K562 (cell line): Measurements from ENCODE around the gene SIMC1. TPM values are rescaled to one million over a fixed set of nuclear protein-coding genes. Genes with fewer than 3 reads are reported as not detected.

Source experiments
- CEBPB ChIP-seq: fragments of 450-650 bp; IDR thresholded peaks from 2 replicates; pipeline ENCODE4 v1.6.1; 2016; ENCODE audit warnings: missing genetic modification characterization, missing compliant biosample characterization
- DIDO1 ChIP-seq: fragments of 450-650 bp; IDR thresholded peaks from 2 replicates; pipeline ENCODE4 v1.6.1; 2016; ENCODE audit warnings: low read depth, missing biosample characterization, missing genetic modification characterization
- JUNB ChIP-seq: fragments of 450-650 bp; formaldehyde crosslinking; conservative IDR thresholded peaks from 2 replicates; pipeline ENCODE4 v1.4.0; 2020; ENCODE audit warnings: mild to moderate bottlenecking
- MED1 ChIP-seq: sonication (generic); formaldehyde crosslinking; IDR thresholded peaks from 2 replicates; pipeline ENCODE4 v1.8.1; 2023; ENCODE audit warnings: missing genetic modification reagents, borderline replicate concordance
- NR3C1 ChIP-seq: sonication (generic); formaldehyde crosslinking; IDR thresholded peaks from 2 replicates; pipeline ENCODE4 v1.8.1; 2022; ENCODE audit warnings: missing genetic modification reagents
- PREB ChIP-seq: sonication (generic); formaldehyde crosslinking; IDR thresholded peaks from 2 replicates; pipeline ENCODE4 v1.8.1; 2023; ENCODE audit warnings: mild to moderate bottlenecking, missing genetic modification reagents
- SMC3 ChIP-seq: conservative IDR thresholded peaks from 2 replicates; pipeline ENCODE4 v1.6.1; 2011; ENCODE audit warnings: low read depth, low read length, improper control_type of control experiment; ENCODE audit not compliant: insufficient read depth
- ZBTB40 ChIP-seq, 2 experiments: fragments of 450-650 bp in 1 of 2; sonication (generic) in 1 of 2; formaldehyde crosslinking in 1 of 2; IDR thresholded peaks; 2 replicates each; pipeline versions ENCODE4 v1.7.1 to v1.9.0; 2016 to 2022; ENCODE audit warnings: inconsistent platforms in 1 of 2, mild to moderate bottlenecking in 1 of 2, missing genetic modification reagents in 1 of 2
- ZNF175 ChIP-seq: fragments of 200-800 bp; sonication (Bioruptor generic); IDR thresholded peaks from 2 replicates; pipeline ENCODE4 v1.6.1; 2016; ENCODE audit warnings: low read depth, mild to moderate bottlenecking, missing genetic modification characterization, missing compliant biosample characterization
- ZNF253 ChIP-seq: fragments of 250-450 bp; sonication (Bioruptor Pico); conservative IDR thresholded peaks from 2 replicates; pipeline ENCODE4 v1.6.1; 2021; ENCODE audit warnings: mild to moderate bottlenecking
- ZNF76 ChIP-seq: fragments of 250-450 bp; sonication (Bioruptor Pico); IDR thresholded peaks from 2 replicates; pipeline ENCODE4 v1.4.0; 2020; ENCODE audit warnings: mild to moderate bottlenecking, moderate library complexity, borderline replicate concordance
- polyA plus RNA-seq, 8 experiments: library from polyadenylated mRNA; depleted of rRNA in 4 of 8; stranded (reverse) in 5 of 8; unstranded in 3 of 8; fragments of >200 nt; fragmentation: Nextera tagmentation in 2 of 8; fragmentation: Illumina TruSeq in 1 of 8; extraction: Ambion mirVana in 2 of 8; extraction: Trizol in 1 of 8; gene quantifications; 2 replicates each; pipeline versions ENCODE4 v1.2.1 to v1.2.3, GENCODE V29; 2011 to 2014; ENCODE audit warnings: inconsistent platforms in 1 of 8, missing spikeins in 1 of 8
- total RNA-seq, 7 experiments: library from RNA; depleted of rRNA in 6 of 7; stranded (reverse); fragments of >200 nt in 6 of 7; fragmentation: Illumina TruSeq in 2 of 7; extraction: Trizol in 2 of 7; gene quantifications; 2 replicates each; pipeline versions ENCODE4 v1.2.1 to v1.2.3, GENCODE V29; 2011 to 2021; ENCODE audit warnings: low replicate concordance in 1 of 7
- TF ChIP-seq, protein P1 (sequence below): sonication (generic); formaldehyde crosslinking; IDR thresholded peaks from 2 replicates; pipeline ENCODE4 v1.5.0; 2020; ENCODE audit warnings: missing genetic modification reagents

The SIMC1 gene
- total and polyA plus RNA-seq, 9 of the 15 experiments (the other 6 are each of a cell fraction or from before 2014, with no cell fraction given) = 7.2 to 36.3 (median 14.7) TPM

GRCh38 chr5:176371621-176372539 lies 133.7 kb downstream of the SIMC1 start (continued):
- TF ChIP-seq ZBTB40 (IDR thresholded peaks at IDR 0.05) = no peak
- no peak for TF ChIP-seq ZBTB40 (CRISPR knock-in tag; IDR thresholded peaks at IDR 0.05)
- TF ChIP-seq ZNF253 (CRISPR knock-in tag) = no peak
- TF ChIP-seq, protein P1, sequence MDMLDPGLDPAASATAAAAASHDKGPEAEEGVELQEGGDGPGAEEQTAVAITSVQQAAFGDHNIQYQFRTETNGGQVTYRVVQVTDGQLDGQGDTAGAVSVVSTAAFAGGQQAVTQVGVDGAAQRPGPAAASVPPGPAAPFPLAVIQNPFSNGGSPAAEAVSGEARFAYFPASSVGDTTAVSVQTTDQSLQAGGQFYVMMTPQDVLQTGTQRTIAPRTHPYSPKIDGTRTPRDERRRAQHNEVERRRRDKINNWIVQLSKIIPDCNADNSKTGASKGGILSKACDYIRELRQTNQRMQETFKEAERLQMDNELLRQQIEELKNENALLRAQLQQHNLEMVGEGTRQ (CRISPR knock-in tag) = no peak
- TF ChIP-seq ZNF76 (CRISPR knock-in tag) = no peak
- TF ChIP-seq MED1 = no peak
- no peak for TF ChIP-seq DIDO1
- peak; percentile 91 for TF ChIP-seq CEBPB (tag)
- no peak for TF ChIP-seq SMC3
- TF ChIP-seq JUNB (CRISPR knock-in tag) = peak; percentile 52; the same call in 1 of the 2 replicates
- no peak for TF ChIP-seq PREB
- TF ChIP-seq ZNF175 (CRISPR knock-in tag) = no peak
- TF ChIP-seq NR3C1 = no peak
